GM19035 (cell line): Measurements from ENCODE around the gene SH3RF1.

Experiments
- ATAC-seq: cut with Tn5 transposase; IDR thresholded peaks from one replicate; pipeline ENCODE4 v1.9.1; 2021; ENCODE audit not compliant: unreplicated experiment

Gene SH3RF1

GRCh38 chr4:169050284-169050683 is 220.5 kb downstream of the SH3RF1 start:
- no peak for ATAC-seq

GRCh38 chr4:169048868-169049414 is 221.8 kb downstream of the SH3RF1 start:
- no peak for ATAC-seq

- ATAC-seq: no peak
Observed at GRCh38 chr4:169047956-169048355, 222.8 kb downstream of the SH3RF1 start.

GRCh38 chr4:169045862-169046584 is 224.7 kb downstream of the SH3RF1 start:
- ATAC-seq: no peak

- ATAC-seq: no peak
Observed at GRCh38 chr4:169044714-169045447, 225.9 kb downstream of the SH3RF1 start.
